IPS-18a (cell line): ENCODE results near the gene GNAI1.

ENCODE experiments used
- H3K27ac ChIP-seq: one replicate; pipeline ENCODE4 v1.5.1; 2013; ENCODE audit warnings: low read length
- H3K27me3 ChIP-seq: one replicate; pipeline ENCODE4 v1.6.1; 2013; ENCODE audit warnings: mild to moderate bottlenecking, low read length; ENCODE audit not compliant: control insufficient read depth, insufficient read depth
- H3K36me3 ChIP-seq: one replicate; pipeline ENCODE4 v1.6.1; 2013; ENCODE audit warnings: low read depth, low read length; ENCODE audit not compliant: control insufficient read depth
- H3K4me1 ChIP-seq: one replicate; pipeline ENCODE4 v1.6.1; 2013; ENCODE audit warnings: low read depth, low read length; ENCODE audit not compliant: control insufficient read depth
- H3K4me3 ChIP-seq: one replicate; pipeline ENCODE4 v1.5.1; 2013; ENCODE audit warnings: low read length
- H3K9ac ChIP-seq: one replicate; pipeline ENCODE4 v1.6.1; 2013; ENCODE audit warnings: mild to moderate bottlenecking, low read length, moderate library complexity
- H3K9me3 ChIP-seq: one replicate; pipeline ENCODE4 v1.6.1; 2013; ENCODE audit warnings: low read depth, low read length; ENCODE audit not compliant: control insufficient read depth

The GNAI1 gene

GRCh38 chr7:80172387-80172786 lies 37.8 kb downstream of the GNAI1 start:
- peaks cover 22% of the 10 kb centered on the region for H3K4me1 ChIP-seq
- no peak overlapping the region for H3K4me3 ChIP-seq
- no peak overlapping the region for H3K9ac ChIP-seq
- no peaks in the 10 kb centered on the region for H3K9me3 ChIP-seq
- H3K36me3 ChIP-seq = no peaks in the 10 kb centered on the region
- no peak overlapping the region for H3K27ac ChIP-seq
- no peaks in the 10 kb centered on the region for H3K27me3 ChIP-seq

GRCh38 chr7:80175744-80176143 lies 41.1 kb downstream of the GNAI1 start:
- H3K27ac ChIP-seq = no peak overlapping the region
- H3K9me3 ChIP-seq = no peaks in the 10 kb centered on the region
- H3K4me3 ChIP-seq = no peak overlapping the region
- H3K4me1 ChIP-seq = peaks cover 33% of the 10 kb centered on the region
- H3K27me3 ChIP-seq = no peaks in the 10 kb centered on the region
- no peak overlapping the region for H3K9ac ChIP-seq
- H3K36me3 ChIP-seq = no peaks in the 10 kb centered on the region

DNA sequence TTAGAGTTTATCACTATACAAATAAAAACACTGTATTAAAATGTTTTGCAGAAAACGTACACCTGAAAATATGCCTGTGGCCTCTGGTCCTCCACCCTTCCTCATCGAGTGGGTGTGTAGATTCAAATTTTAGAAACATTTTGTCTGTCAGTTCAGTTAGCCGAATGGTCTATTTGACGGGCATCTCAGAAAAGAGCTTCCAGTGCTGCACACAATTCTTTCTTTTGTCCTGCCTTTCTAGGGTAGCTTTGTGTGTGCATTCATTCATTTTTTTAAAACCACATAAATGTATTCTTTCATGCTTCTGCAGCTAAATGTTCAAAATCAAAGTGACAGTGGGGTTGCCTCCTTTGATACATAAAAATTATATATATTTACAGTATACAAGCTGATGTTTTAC lies 46.8 kb downstream of the GNAI1 start:
- Histone ChIP-seq H3K4me1 (peaks cover 47% of the 10 kb centered on the region), H3K27ac (no peak overlapping the region), H3K27me3 (no peaks in the 10 kb centered on the region), H3K36me3 (no peaks in the 10 kb centered on the region), H3K4me3 (no peak overlapping the region), H3K9ac (no peak overlapping the region), H3K9me3 (no peaks in the 10 kb centered on the region)

DNA sequence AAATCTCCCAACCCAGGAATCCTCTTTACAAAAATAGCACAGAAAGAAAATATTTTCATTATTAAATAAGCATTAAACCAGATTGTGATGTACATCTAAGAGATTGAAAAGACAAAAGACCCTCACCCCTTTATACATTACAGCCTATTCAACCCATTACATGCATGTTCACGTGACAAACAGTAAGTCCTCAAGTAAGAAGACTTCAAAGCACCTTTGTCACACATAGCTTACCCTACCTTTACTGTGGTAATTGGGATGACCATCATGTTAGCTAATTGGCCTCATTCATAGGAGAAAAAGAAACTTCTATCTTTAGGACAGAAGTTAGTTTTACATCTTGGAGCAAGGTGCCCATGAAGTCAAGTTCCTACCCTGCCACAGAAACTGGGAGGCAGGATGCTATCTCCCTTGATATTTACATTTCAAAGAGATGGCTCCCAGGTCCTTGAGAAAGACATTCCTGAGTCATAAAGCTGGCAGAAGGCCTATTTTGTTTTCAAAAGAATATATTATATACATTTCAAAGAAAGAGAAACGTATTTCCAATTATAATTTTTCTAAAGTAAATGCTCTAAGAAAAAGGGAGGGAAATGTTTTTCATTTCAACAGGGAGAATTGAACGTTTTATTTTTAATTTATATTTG lies 48.1 kb downstream of the GNAI1 start:
- Histone ChIP-seq H3K4me3 (peak overlapping the region; percentile 49), H3K9me3 (no peaks in the 10 kb centered on the region), H3K27me3 (no peaks in the 10 kb centered on the region), H3K27ac (no peak overlapping the region), H3K36me3 (no peaks in the 10 kb centered on the region), H3K4me1 (peaks cover 58% of the 10 kb centered on the region), H3K9ac (no peak overlapping the region)

- H3K4me1 ChIP-seq = peaks cover 57% of the 10 kb centered on the region
- H3K27me3 ChIP-seq = no peaks in the 10 kb centered on the region
- no peaks in the 10 kb centered on the region for H3K9me3 ChIP-seq
- peak overlapping the region; percentile 56 for H3K27ac ChIP-seq
- H3K36me3 ChIP-seq = no peaks in the 10 kb centered on the region
- H3K9ac ChIP-seq = no peak overlapping the region
- peak overlapping the region; percentile 49 for H3K4me3 ChIP-seq
Measured at GRCh38 chr7:80183351-80183750, 48.7 kb downstream of the GNAI1 start.

DNA sequence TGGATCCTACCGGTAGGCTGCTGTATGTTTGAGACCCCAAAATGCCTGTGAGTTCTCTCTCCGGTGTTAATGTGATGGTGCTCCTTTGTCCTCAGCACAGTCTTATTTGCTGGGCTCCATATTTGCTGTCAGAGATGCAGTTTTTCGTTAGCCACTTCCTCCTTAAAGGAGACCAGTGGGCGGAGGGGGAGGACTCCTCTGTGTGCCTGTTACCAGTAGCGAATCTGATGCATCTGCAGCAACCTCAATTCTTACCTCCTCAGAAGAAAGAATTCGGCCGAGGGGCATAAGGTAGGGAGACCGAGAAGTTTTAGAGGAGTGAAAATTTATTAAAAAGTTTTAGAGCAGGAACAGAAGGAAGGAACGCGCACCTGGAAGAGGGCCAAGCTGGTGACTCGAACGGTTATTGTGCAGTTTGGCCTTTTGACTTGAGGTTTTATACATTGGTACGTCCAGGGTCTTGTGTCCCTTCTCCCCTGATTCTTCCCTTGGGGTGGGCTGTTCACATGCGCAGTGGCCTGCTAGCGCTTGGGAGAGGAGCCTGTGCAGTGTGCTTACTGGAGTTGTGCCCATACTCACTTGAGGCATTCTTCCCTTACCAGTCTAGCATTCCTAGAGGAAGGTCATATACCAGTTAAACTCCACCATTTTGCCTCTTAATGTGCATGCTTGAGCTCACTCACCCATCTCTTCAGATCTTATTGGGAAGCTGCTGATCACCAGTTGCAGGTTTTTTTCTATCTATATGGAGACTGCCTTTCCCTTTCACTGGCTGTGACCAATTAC lies 49.5 kb downstream of the GNAI1 start:
- H3K9me3 ChIP-seq = no peaks in the 10 kb centered on the region
- peak overlapping the region; percentile 56 for H3K27ac ChIP-seq
- no peaks in the 10 kb centered on the region for H3K27me3 ChIP-seq
- H3K4me1 ChIP-seq = peaks cover 57% of the 10 kb centered on the region
- H3K4me3 ChIP-seq = no peak overlapping the region
- H3K9ac ChIP-seq = no peak overlapping the region
- no peaks in the 10 kb centered on the region for H3K36me3 ChIP-seq

DNA sequence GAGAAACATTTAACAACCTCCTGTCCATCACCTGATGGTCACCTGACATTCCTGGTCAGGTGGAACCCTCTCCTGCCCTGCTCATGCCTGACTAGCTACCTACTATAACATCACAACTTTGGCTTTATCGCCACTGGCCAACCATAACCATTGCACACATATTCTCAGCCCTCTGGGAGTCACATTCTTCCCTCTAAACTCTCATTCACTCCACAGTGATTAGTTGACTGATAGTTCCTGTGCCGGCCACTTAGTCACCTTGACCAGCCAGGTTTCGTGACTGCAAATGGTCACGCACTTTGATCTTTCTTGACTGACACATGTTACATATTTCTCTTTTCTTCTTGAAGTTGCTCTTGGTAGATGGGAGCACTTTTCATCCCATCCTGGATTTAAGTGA lies 50.1 kb downstream of the GNAI1 start:
- Histone ChIP-seq H3K27me3 (no peaks in the 10 kb centered on the region), H3K4me1 (peaks cover 61% of the 10 kb centered on the region), H3K9ac (no peak overlapping the region), H3K27ac (no peak overlapping the region), H3K9me3 (no peaks in the 10 kb centered on the region), H3K36me3 (no peaks in the 10 kb centered on the region), H3K4me3 (no peak overlapping the region)

DNA sequence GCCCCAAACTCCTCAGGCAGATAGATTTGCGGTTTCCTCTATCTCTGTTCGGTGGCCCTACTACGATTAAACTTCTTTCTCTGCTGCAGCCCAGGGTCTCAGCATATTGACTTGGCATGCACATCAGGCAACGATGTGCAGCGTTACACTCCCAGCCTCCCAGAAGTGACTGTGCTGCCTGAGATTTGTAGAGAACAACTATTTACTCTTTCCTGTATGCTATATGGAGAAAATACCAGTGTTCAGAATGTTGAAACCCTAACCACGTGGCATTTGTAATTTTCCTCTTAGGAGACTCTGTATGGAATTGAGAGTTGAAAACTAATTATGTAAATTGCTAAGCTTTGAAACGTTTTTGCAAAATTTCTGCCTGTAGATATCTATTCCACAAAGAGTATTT lies 50.9 kb downstream of the GNAI1 start:
- H3K36me3 ChIP-seq = no peaks in the 10 kb centered on the region
- no peak overlapping the region for H3K9ac ChIP-seq
- no peak overlapping the region for H3K4me3 ChIP-seq
- H3K27me3 ChIP-seq = no peaks in the 10 kb centered on the region
- no peaks in the 10 kb centered on the region for H3K9me3 ChIP-seq
- H3K27ac ChIP-seq = no peak overlapping the region
- peaks cover 57% of the 10 kb centered on the region for H3K4me1 ChIP-seq

DNA sequence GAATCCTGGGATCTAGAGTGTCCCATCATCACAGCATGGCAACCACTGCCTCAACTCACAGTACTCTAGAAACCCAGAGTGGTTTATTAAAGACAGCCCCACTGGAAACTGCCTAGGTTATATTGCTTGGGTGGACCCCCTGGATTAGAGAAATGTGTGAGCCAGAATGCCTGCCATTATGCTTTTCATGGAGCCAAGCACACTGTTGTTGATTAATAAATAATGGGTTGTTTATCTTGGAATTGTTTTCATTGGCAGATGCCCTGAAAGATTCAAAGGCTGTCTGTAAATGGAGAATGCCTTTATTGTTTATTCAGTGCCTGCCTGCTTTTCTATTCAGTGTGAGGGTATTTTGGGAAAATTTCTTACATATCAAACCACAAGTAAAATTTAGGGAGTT lies 52.1 kb downstream of the GNAI1 start:
- no peak overlapping the region for H3K27ac ChIP-seq
- no peaks in the 10 kb centered on the region for H3K27me3 ChIP-seq
- no peak overlapping the region for H3K4me3 ChIP-seq
- no peaks in the 10 kb centered on the region for H3K36me3 ChIP-seq
- H3K4me1 ChIP-seq = peaks cover 55% of the 10 kb centered on the region
- no peak overlapping the region for H3K9ac ChIP-seq
- H3K9me3 ChIP-seq = no peaks in the 10 kb centered on the region

- Histone ChIP-seq H3K4me3 (no peak overlapping the region), H3K27me3 (no peaks in the 10 kb centered on the region), H3K9ac (no peak overlapping the region), H3K27ac (no peak overlapping the region), H3K9me3 (no peaks in the 10 kb centered on the region), H3K4me1 (peaks cover 49% of the 10 kb centered on the region), H3K36me3 (no peaks in the 10 kb centered on the region)
Measured at GRCh38 chr7:80187279-80187678, 52.6 kb downstream of the GNAI1 start.

- Histone ChIP-seq H3K36me3 (no peaks in the 10 kb centered on the region), H3K27me3 (no peaks in the 10 kb centered on the region), H3K4me3 (no peak overlapping the region), H3K4me1 (peaks cover 44% of the 10 kb centered on the region), H3K27ac (no peak overlapping the region), H3K9me3 (no peaks in the 10 kb centered on the region), H3K9ac (no peak overlapping the region)
Measured at GRCh38 chr7:80187727-80188126, 53.1 kb downstream of the GNAI1 start.

GRCh38 chr7:80189638-80190037 lies 55.0 kb downstream of the GNAI1 start:
- Histone ChIP-seq H3K4me3 (no peak overlapping the region), H3K27me3 (no peaks in the 10 kb centered on the region), H3K9me3 (no peaks in the 10 kb centered on the region), H3K36me3 (no peaks in the 10 kb centered on the region), H3K4me1 (peaks cover 26% of the 10 kb centered on the region), H3K9ac (no peak overlapping the region), H3K27ac (no peak overlapping the region)
